ENCODE data around the gene ZSCAN23. TPM values are rescaled to one million over a fixed set of nuclear protein-coding genes. Genes with fewer than 3 reads are reported as not detected.

ZSCAN23 gene
- total RNA-seq, 1 donor from 2014 or later = 1.7 TPM

GRCh38 chr6:28425944-28426541, 17.2 kb downstream of the ZSCAN23 start:
- Histone ChIP-seq H3K4me3 (no peak overlapping the region), H3K36me3 (no peaks in the 10 kb centered on the region), H3K4me1 (no peaks in the 10 kb centered on the region), H3K27me3 (ENCODE audit: low read depth) (no peaks in the 10 kb centered on the region), H3K27ac (no peak overlapping the region), H3K9me3 (peaks cover 8% of the 10 kb centered on the region)
- no peak for ATAC-seq
- TF ChIP-seq CTCF (IDR thresholded peaks at IDR 0.05) = no peak
- intact Hi-C loops (cut with DNase I) = no loop called here
- no peak for DNase-seq

- TF ChIP-seq CTCF (IDR thresholded peaks at IDR 0.05) = no peak
- Histone ChIP-seq H3K27me3 (ENCODE audit: low read depth) (no peaks in the 10 kb centered on the region), H3K4me3 (no peak overlapping the region), H3K36me3 (no peaks in the 10 kb centered on the region), H3K27ac (no peak overlapping the region), H3K4me1 (no peaks in the 10 kb centered on the region), H3K9me3 (peaks cover 8% of the 10 kb centered on the region)
- ATAC-seq = no peak
- no peak for DNase-seq
- intact Hi-C loops (cut with DNase I) = no loop called here
Observed at GRCh38 chr6:28424163-28424562, 19.1 kb downstream of the ZSCAN23 start.

GRCh38 chr6:28423546-28423945, 19.7 kb downstream of the ZSCAN23 start:
- Histone ChIP-seq H3K4me3 (no peak overlapping the region), H3K27me3 (ENCODE audit: low read depth) (no peaks in the 10 kb centered on the region), H3K27ac (no peak overlapping the region), H3K36me3 (no peaks in the 10 kb centered on the region), H3K9me3 (peaks cover 8% of the 10 kb centered on the region), H3K4me1 (no peaks in the 10 kb centered on the region)
- DNase-seq (no peak), ATAC-seq (no peak)
- no peak for TF ChIP-seq CTCF (IDR thresholded peaks at IDR 0.05)
- intact Hi-C loops (cut with DNase I) = no loop called here

GRCh38 chr6:28413681-28414080, 29.6 kb downstream of the ZSCAN23 start:
- intact Hi-C loops (cut with DNase I) = no loop called here
- H3K27me3 ChIP-seq (ENCODE audit: low read depth) = peaks cover 8% of the 10 kb centered on the region
- DNase-seq (no peak), ATAC-seq (no peak)
- no peaks in the 10 kb centered on the region for H3K4me1 ChIP-seq
- H3K9me3 ChIP-seq = no peaks in the 10 kb centered on the region
- no peak overlapping the region for H3K27ac ChIP-seq
- no peak overlapping the region for H3K4me3 ChIP-seq
- no peak for TF ChIP-seq CTCF (IDR thresholded peaks at IDR 0.05)
- H3K36me3 ChIP-seq = no peaks in the 10 kb centered on the region

- ATAC-seq (no peak), DNase-seq (no peak)
- H3K27ac ChIP-seq = no peak overlapping the region
- TF ChIP-seq CTCF (IDR thresholded peaks at IDR 0.05) = no peak
- no peak overlapping the region for H3K4me3 ChIP-seq
- H3K36me3 ChIP-seq = no peaks in the 10 kb centered on the region
- peaks cover 19% of the 10 kb centered on the region for H3K27me3 ChIP-seq (ENCODE audit: low read depth)
- no peaks in the 10 kb centered on the region for H3K4me1 ChIP-seq
- H3K9me3 ChIP-seq = no peaks in the 10 kb centered on the region
- intact Hi-C loops (cut with DNase I) = no loop called here
Observed at GRCh38 chr6:28410767-28411166, 32.5 kb downstream of the ZSCAN23 start.

Data from lower lobe of right lung (tissue), 2 donors.